GM21381 (cell line): Measurements from ENCODE around the gene BICD2.
"Not testable (repeated sequence)": the region's sequence is repeated elsewhere in the genome, so short reads cannot be mapped to it uniquely, and the experiment has no call there.

Source experiments
- ATAC-seq: cut with Tn5 transposase; IDR thresholded peaks from one replicate; pipeline ENCODE4 v1.9.1; 2021; ENCODE audit warnings: mild to moderate bottlenecking, moderate library complexity; ENCODE audit not compliant: unreplicated experiment

BICD2 gene

DNA sequence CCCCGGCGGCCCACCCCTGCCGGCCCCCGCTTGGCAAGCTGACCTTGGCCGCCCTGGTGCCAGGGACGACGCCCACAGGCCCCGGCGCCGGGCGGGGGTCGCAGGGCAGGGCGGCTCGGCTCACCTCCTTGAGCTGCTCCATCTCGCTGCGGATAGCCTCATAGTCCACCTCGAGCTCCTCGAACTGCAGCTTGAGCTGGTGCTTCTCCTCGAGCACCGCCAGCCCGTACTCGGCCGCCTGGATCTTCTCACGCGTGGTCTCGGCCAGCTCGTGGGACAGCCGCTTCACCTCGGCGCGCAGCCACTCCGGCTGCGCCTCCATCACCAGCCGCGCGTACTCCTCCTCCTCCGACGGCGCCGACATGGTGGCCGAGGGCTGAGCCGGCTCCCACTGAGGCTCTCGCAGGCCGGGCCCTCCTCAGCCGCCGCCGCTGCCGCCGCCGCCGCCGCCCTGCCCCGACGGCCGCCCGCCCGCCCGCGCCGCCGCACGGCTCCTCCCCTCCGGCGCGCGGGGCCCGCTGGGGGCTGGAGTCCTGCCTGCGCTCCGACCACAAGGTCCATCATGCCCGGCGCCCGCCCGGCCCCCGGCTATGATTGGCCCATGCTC, at the start of gene BICD2:
BICD2 (minus strand) TSS at position 453 of the 607 bp plus-strand sequence; CDS start at position 364, 89 bp downstream.
- peak; percentile 0 for ATAC-seq

- not testable (repeated sequence) for ATAC-seq
These were observed 45.1 kb upstream of the BICD2 start for GRCh38 chr9:92809629-92810326.

DNA sequence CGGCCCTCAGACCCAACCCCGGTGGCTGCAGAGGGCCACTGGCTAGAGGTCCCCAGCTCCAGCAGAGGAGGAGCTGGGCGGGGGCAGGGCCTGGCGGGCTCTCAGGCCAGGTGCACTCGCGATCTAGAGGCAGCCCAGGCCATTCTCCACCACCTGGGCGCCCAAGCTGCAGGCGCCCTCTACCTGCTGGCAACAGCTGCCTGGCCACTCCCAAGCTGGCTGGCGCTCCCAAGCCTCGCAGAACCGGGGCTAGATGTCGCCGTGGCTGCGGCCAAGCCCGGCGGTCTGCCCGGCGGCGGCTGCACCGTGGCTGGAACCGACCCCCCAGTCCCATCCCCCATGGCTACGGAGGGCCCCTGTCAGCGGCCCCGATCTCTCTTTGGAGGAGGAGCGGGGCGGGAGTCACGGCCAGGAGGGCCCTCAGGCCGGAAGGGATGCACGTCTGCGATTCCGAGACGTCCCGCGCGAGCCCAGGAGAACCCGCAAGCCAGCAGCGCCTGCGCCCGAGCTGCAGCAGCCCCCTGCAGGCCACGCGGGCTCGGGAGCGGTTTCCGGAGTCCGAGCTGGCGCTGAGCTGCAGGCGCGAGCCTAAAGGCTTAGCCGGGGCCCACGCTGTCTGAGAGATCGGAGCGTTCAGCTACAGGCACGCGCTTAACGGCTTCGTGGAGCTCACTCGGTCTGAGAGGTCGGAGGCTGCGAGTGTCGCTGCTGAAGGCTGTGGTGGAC, 44.3 kb upstream of the BICD2 start:
- no peak for ATAC-seq

DNA sequence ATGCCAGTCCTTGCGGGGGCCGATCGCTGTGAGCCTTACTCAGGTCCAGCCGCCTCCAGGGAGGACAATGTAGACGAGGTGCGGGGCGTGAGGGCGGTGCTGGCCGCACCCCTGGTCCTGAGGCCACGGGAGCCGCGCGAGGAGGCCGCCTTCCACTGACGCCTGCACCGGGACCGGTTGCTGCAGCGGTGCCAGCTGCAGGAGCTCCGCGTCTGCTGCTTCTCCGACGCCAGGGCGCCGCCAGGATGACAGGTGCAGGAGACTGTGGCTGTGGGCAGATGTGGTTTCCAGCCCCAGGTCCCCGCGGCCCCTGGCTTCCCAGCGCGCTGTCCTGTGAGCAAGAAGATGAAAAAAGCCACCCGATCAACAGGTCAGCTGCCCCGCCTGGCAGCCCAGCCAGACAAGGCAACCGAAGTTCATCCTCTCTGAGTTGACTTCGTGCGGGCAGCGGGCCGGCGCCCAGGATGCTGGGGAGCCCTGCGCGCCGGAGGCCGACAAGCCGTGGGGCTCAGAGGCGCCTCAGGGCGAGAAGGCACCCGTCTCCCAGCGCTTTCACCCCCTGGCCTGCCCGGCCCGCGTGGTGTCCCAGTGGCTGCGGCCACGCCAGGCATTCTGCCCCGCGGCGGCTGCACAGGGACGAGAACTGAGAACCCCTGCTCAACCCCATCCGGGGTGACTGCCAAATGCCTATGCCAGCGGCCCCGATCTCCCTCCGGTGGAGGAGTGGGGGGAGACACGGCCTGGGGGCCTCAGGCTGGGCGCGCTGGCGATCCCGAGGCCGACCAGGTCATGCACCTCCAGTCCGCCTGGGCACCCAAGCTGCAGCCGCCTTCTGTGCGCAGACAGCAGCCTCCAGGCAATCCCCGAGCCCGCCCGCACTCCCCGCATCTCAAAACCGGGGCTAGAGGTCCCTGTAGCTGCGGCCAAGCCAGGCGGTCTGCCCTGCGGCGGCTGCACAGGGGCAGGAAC, 43.4 kb upstream of the BICD2 start:
- no peak for ATAC-seq

DNA sequence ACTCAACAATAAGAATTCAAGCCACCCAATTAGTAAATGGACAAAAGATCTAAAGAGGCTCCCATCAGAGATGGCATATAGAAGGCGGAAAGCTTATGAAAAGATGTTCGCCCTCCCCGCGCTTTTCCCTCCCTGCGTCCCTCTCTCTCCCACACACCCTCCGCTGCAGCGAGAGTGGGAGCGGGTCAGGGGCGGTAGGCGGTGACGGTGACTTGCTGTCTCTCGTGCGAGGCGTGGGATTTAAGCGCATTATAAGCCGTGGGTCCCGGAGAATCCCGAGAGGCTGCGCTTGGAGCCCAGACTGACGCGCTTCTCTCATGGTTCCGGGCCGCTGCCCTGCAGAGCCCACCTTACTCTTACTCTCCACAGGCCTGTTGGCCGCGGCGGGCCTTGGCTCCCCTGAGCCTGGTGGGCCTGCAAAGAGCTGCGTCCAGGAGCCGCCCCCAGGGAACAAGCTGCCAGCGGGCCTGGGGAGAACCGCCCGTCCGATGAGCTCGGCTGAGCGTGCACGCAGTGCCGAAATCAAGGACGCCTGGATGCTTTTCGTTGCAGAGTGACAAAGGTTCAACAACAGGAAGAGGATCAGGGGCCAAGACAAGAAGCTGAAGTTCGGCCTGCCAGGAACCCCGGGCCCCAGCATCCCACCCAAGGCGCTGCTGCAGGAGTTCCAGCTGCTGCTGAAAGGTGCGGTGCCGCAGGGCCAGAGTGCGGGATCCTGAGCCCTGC, 42.6 kb upstream of the BICD2 start:
- no peak for ATAC-seq

DNA sequence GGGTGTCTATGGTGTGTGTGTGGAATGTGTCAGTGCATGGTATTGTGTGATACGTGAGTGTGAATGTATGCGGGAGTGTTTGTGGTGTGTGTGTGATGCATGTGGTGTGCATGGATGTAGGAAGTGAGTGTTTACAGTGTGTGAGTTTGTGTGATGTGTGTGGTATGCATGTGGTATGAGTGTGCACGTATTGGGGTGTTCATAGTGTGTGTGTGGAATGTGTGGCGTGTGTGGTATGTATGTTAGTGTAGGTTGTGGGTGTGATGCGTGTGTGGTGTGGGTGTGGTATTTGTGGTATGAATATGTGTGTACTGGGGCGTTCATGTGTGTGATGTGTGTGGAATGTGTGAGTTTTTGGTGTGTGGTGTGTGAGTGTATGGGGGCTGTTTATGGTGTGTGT, 40.1 kb upstream of the BICD2 start:
- no peak for ATAC-seq

GRCh38 chr9:92798358-92798757, 33.7 kb upstream of the BICD2 start:
- ATAC-seq = no peak

DNA sequence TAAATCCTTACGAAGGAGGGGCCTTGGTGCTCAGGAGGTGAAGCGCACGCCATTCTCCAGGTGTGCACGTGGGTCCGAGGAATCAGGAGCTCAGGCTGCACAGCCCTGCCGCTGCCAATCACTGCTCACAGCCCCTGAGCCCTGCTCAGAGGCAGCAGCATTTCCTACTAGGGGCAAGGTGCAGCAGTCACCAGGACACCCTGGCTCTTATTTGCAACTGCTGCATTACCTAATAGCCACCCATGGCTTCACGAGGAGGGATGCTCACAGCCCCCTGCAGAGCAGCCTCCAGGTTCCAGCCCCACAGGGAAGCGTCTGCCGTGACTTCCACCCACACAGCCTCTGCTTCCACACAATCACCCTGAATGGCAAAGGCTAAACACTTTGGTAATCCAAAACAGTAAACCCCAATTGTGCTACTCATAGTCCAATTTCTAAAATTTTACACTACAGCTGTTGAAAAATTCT, 31.7 kb upstream of the BICD2 start:
- not testable (repeated sequence) for ATAC-seq

- ATAC-seq = no peak
These were observed 31.1 kb upstream of the BICD2 start for GRCh38 chr9:92795598-92796336.

- no peak for ATAC-seq
These were observed 30.4 kb upstream of the BICD2 start for GRCh38 chr9:92795000-92795399.

DNA sequence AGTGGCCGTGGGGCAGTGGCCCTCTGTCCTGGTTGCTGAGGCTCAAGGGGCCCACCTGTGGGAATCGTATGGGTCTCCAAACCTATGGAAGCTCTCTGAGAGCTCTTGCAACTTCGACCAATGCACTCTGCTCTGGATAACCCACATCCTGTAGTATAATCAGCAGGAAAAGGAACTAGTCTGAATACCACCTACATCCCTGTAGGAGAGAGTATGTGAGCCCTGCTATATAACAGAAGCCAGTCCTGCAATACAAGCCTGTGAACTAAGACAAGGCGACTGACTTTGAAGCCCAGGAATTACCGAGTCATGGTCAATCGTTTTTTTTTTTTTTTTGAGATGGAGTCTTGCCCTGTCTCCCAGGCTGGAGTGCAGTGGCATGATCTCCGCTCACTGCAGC, 29.8 kb upstream of the BICD2 start:
- ATAC-seq = no peak

DNA sequence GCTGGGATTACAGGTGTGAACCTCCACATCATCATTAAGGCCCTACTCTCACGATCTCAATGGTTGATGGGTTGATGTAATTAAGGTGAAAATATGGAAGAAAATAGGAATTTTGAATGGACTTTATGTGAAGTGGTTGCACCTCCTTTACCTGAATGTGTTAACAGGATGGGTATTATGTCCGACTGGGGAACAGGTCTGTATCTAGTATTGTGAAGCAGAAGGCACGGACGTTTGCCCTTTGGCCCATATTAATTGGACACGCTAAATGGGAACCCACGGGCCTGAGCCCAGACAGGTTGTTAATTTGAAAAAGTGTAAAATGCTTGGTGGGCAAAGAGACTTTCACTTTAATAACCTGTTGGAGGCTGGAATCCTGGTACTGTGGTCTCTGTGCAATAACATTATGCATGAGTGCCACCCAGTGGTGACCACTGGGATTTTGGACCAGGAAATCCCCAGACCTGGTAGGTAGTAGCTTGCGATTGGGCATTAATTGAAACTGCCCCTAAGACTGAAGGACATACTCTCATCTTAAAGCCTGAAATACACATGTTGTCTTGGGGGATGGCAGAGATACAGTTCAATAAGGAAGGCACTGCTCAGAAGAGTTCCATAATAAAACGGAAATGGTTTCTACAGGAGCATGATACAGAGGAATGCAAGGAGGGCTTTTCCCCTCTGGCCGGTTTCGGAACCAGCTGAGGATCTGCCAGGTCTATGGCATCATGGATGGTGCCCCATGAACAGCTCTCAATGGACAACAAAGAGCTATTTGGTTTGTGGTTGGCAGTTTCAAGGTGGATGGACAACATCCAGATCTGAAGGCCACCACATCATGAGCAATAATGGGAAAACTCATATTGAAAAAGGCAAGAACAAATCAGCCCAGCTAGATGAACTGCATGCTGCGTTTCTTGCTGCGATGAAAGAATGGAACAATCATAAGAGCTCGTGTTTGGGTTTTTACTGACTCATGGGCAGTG, 26.2 kb upstream of the BICD2 start:
- ATAC-seq = peak; percentile 73

- ATAC-seq = no peak
These were observed 21.7 kb upstream of the BICD2 start for GRCh38 chr9:92786298-92786697.

DNA sequence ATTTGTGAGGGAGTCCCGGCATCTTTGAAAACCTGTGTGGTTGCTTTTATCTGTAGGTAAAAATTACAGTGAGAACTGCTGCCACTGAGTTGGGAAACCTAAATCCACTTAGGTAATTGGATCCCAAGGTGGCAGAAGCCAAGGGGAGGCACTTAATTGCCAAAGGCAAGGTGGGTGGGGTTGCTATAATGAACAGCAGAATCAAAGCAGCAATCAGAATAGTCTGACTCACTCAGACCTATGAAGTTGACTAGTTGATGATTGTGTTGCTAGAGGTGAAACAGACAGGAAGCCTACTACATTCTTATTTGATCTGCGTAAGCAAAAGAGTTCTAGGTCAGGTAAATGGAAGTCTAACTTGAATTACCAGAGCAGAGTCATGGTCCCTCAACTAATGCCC, 17.3 kb upstream of the BICD2 start:
- ATAC-seq = no peak

DNA sequence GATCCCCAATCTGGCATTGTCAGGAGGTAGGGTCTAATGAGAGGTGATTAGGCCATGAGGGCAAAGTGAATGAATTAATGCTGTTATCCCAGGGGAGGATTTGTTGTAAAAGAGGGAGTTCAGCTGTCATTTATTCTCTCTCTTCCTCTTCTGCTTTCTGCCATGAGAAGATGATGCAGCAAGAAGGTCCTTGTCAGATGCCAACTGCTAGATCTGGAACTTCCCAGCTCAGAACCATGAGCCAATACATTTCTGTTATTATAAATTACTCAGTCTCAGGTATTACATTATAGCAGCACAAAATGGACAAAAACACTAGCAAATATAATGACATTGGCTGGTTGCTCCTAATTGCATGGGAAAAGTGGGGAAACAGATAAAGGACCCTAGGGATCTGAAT, 15.6 kb upstream of the BICD2 start:
- no peak for ATAC-seq

GRCh38 chr9:92775466-92775865, 10.8 kb upstream of the BICD2 start:
- ATAC-seq = no peak

GRCh38 chr9:92774274-92774673, 9.6 kb upstream of the BICD2 start:
- no peak for ATAC-seq

GRCh38 chr9:92773810-92774209, 9.2 kb upstream of the BICD2 start:
- no peak for ATAC-seq
